ENCODE measurements around the gene GTPBP4.

Gene GTPBP4

DNA sequence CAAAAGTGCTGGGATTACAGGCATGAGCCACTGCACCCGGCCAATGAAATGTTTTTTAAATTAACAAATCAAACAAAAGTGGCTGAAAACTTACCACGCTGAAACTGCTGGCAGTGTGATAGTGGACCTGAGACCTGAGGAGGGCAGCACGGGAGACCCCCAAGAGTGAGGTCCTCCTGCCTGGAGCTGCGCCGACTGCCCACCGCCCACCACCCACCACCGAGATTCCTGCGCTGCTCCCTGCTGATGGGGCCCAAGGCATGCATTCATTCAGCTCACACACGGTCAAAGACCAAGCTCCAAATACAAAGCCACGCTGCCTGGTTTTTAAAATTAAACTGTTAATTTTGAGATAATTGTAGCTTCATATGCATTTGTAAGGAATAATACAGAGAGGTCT lies 40.4 kb upstream of the GTPBP4 start:
- TF ChIP-seq, protein P1, sequence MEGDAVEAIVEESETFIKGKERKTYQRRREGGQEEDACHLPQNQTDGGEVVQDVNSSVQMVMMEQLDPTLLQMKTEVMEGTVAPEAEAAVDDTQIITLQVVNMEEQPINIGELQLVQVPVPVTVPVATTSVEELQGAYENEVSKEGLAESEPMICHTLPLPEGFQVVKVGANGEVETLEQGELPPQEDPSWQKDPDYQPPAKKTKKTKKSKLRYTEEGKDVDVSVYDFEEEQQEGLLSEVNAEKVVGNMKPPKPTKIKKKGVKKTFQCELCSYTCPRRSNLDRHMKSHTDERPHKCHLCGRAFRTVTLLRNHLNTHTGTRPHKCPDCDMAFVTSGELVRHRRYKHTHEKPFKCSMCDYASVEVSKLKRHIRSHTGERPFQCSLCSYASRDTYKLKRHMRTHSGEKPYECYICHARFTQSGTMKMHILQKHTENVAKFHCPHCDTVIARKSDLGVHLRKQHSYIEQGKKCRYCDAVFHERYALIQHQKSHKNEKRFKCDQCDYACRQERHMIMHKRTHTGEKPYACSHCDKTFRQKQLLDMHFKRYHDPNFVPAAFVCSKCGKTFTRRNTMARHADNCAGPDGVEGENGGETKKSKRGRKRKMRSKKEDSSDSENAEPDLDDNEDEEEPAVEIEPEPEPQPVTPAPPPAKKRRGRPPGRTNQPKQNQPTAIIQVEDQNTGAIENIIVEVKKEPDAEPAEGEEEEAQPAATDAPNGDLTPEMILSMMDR (IDR thresholded peaks at IDR 0.05; ENCODE audit: insufficient read depth, low read depth, low read length, missing control alignments): no peak
- no peak for DNase-seq (ENCODE audit: low read depth)
- no peak overlapping the region for H3K4me3 ChIP-seq (ENCODE audit: low read length)

DNA sequence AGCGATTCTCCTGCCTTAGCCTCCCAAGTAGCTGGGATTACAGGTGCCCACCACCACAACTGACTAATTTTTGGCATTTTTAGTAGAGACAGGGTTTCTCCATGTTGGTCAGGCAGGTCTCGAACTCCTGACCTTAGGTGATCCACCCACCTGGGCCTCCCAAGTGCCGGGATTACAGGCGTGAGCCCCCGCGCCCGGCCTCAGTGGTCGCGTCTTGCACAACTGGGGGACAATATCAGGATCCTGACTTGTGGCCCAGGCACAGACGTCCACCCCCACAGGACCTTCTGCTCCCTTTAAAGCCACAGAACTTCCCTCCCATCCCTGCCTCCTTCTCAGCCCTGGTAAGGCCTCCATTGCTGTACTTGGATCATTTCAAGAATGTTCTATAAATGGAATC lies 39.9 kb upstream of the GTPBP4 start:
- H3K4me3 ChIP-seq (ENCODE audit: low read length): no peak overlapping the region
- DNase-seq (ENCODE audit: low read depth): no peak
- TF ChIP-seq, protein P1 (IDR thresholded peaks at IDR 0.05; ENCODE audit: insufficient read depth, low read depth, low read length, missing control alignments): no peak

DNA sequence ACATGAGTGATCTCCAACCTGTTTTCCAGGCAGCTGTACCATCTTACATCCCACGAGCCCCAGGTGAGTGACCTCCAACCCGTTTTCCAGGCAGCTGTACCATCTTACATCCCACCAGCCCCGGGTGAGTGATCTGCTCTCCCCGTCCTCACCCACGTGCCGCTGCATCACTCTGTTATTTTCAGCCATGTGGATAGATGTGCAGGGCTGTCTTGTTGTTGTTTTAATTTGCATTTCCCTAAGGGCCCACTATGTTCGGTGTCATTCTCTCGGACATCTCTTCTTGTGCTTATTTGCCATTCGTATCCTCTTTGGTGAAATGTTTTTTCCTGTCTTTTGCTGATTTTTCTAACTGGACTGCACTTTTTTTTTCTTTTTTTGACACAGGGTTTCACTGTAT lies 38.8 kb upstream of the GTPBP4 start:
- TF ChIP-seq, protein P1 (IDR thresholded peaks at IDR 0.05; ENCODE audit: insufficient read depth, low read depth, low read length, missing control alignments): no peak

DNA sequence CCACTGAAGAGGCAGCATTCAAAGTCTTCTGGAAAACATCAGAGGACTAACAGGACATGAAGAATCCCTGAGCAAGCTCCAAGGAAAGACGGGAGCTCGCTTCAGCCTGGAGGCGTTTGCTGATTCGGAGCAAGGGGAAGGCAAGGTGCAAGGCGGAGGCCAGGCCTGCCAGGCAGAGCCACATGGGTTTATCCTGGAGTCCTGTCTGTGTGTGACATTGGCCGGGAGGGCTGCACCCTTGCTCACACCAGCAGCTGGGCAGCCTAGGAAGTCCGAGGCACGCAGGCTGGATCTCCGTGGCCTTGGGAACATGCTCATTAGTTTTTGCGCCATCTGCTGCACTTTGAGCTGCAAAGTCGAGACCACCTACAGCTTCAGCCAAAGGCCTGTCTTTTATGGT lies 34.4 kb upstream of the GTPBP4 start:
- H3K4me3 ChIP-seq (ENCODE audit: low read length): no peak overlapping the region
- TF ChIP-seq, protein P1 (IDR thresholded peaks at IDR 0.05; ENCODE audit: insufficient read depth, low read depth, low read length, missing control alignments): no peak
- no peak for DNase-seq (ENCODE audit: low read depth)

More for the DNA sequence above, 38.8 kb upstream of the GTPBP4 start:
- DNase-seq (ENCODE audit: low read depth): no peak
- no peak overlapping the region for H3K4me3 ChIP-seq (ENCODE audit: low read length)

DNA sequence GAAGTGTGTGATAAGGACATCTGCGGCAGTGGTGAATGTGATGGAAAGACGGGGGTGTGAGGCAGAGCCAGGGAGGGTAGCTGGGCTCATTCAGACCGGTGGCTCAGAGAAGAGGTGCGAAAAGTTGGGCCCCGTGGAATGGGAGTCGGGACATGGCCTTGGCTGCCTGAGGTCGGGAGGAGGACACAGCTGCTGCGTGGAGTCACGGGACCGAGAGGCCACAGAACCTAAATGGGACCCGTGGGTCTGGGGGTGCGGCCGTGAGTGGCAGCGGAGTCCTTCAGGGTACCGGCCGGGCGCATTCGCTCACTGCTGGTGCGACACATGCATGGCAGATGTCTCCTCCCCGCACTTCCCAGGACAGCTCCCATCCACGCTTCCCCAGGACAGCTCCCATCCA lies 33.8 kb upstream of the GTPBP4 start:
- TF ChIP-seq, protein P1 (IDR thresholded peaks at IDR 0.05; ENCODE audit: insufficient read depth, low read depth, low read length, missing control alignments): no peak
- no peak for DNase-seq (ENCODE audit: low read depth)
- H3K4me3 ChIP-seq (ENCODE audit: low read length): no peak overlapping the region

DNA sequence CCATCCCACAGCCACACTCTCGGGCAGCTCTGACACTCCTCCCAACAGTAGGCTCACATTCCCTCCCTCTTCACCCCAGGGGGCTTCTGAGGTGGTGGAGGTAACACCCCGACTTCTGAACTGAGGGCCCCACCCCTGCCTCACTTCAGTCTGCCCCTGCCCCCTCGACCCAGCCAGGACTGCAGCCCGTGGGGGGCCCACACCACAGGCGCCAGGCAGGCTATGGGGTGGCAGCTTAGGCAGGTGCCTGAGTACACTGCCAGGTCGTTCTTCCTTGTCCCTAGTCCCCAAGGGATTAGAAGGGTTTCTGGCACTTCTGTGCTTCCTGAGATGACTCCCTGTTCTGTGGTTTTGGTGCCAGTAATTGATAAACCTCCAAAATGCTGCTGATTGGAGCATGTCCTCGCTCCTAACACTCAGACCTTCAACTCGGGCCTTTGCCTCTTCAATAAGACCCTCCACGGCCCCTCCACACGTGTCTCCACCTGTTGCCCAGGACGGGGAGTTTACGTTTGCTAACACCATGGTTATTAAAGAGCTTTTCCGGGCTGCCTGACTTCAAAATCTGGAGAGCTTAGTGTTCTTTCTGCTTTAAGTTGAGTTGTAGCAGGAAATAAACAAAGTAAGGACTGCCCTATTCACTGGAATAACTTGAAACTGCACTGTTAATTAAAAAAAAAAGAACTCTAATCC lies 33.0 kb upstream of the GTPBP4 start:
- TF ChIP-seq, protein P1 (IDR thresholded peaks at IDR 0.05; ENCODE audit: insufficient read depth, low read depth, low read length, missing control alignments): no peak
- DNase-seq (ENCODE audit: low read depth): no peak
- no peak overlapping the region for H3K4me3 ChIP-seq (ENCODE audit: low read length)

DNA sequence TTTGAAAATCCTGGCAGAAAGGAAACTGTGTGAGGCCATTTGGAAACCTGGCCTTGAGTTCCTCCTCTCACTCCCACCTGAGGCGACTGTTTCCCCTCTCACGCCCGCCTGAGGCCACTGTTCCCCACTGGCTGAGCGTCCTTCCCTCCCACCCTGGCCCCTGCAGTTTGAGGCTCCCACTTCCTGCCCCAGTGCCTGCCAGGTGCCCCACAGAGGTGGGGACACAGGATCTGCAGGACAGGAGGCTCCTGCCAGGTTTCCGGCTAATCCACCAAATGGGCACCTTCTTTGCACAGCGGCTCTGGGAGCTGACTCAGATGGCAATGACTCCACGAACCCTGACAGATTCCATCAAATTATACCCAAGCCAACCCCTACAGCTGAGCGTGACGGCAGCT lies 32.4 kb upstream of the GTPBP4 start:
- TF ChIP-seq, protein P1 (IDR thresholded peaks at IDR 0.05; ENCODE audit: insufficient read depth, low read depth, low read length, missing control alignments): no peak
- no peak for DNase-seq (ENCODE audit: low read depth)
- no peak overlapping the region for H3K4me3 ChIP-seq (ENCODE audit: low read length)

All from epithelial cell of esophagus (primary cell).